B cell (primary cell): Measurements from ENCODE around the gene MLLT10. TPM values are rescaled to one million over a fixed set of nuclear protein-coding genes. Genes with fewer than 3 reads are reported as not detected.
"Not testable (repeated sequence)": the region's sequence is repeated elsewhere in the genome, so short reads cannot be mapped to it uniquely, and the experiment has no call there.

Source experiments
- ATAC-seq: fragments of 200-7000 bp; cut with Tn5 transposase; one replicate; pipeline ENCODE4 v1.10.0; 2021; ENCODE audit warnings: low read depth, mild to moderate bottlenecking, moderate number of reproducible peaks, moderate library complexity
- CTCF ChIA-PET: fragments of 350-600 bp; sonication (Branson Sonifier 250); formaldehyde crosslinking; loops from one replicate; lab custom pipeline; 2021; ENCODE audit warnings: antibody characterized with exemption, inconsistent platforms; lab: Charles Lee
- POLR2A ChIA-PET: fragments of 350-600 bp; sonication (Branson Sonifier 250); formaldehyde crosslinking; loops from one replicate; lab custom pipeline; 2021; ENCODE audit warnings: antibody characterized with exemption; lab: Charles Lee
- DNase-seq: peaks from one replicate; pipeline ENCODE4 v3.0.0; 2013
- H2AFZ ChIP-seq: 2 replicates; pipeline ENCODE4 v1.6.1; 2012; ENCODE audit warnings: mild to moderate bottlenecking, low read depth, low read length; ENCODE audit not compliant: insufficient read depth, poor library complexity, severe bottlenecking
- H3K27ac ChIP-seq, 2 donors: 1 replicate in 1 of 2; 2 replicates in 1 of 2; pipeline ENCODE4 v1.5.1; 2012 to 2013; ENCODE audit warnings: low read length in 2 of 2, mild to moderate bottlenecking in 2 of 2, moderate library complexity in 1 of 2
- H3K27me3 ChIP-seq, 4 experiments: fragments of 200-600 bp in 1 of 4; sonication (generic) in 1 of 4; replicated peaks in 1 of 4; 1 replicate in 2 of 4; 2 replicates in 2 of 4; pipeline versions ENCODE4 v1.6.1 to v1.7.0; 2013 to 2016; ENCODE audit warnings: low read length in 3 of 4, mild to moderate bottlenecking in 2 of 4, mixed read lengths in 1 of 4, moderate library complexity in 1 of 4; ENCODE audit not compliant: insufficient read depth in 4 of 4, control insufficient read depth in 3 of 4; ENCODE audit errors: control extremely low read depth in 1 of 4
- H3K36me3 ChIP-seq, 2 experiments: replicated peaks in 1 of 2; 1 replicate in 1 of 2; 2 replicates in 1 of 2; pipeline versions ENCODE4 v1.6.1 to v1.7.1; 2013; ENCODE audit warnings: low read length in 1 of 2; ENCODE audit not compliant: insufficient read depth in 2 of 2, control insufficient read depth in 1 of 2; ENCODE audit errors: control extremely low read depth in 1 of 2, extremely low read depth in 1 of 2
- H3K4me1 ChIP-seq, 2 donors: fragments of 200-600 bp in 1 of 2; sonication (generic) in 1 of 2; 1 replicate in 1 of 2; 2 replicates in 1 of 2; pipeline versions ENCODE4 v1.5.1 to v1.6.1; 2013 to 2017; ENCODE audit warnings: low read length in 2 of 2; ENCODE audit not compliant: control insufficient read depth in 2 of 2, insufficient read depth in 2 of 2
- H3K4me2 ChIP-seq: replicated peaks from 2 replicates; pipeline ENCODE3; 2012; ENCODE audit warnings: mild to moderate bottlenecking, low read depth, low read length; ENCODE audit not compliant: poor library complexity, severe bottlenecking
- H3K4me3 ChIP-seq, 5 experiments: fragments of 200-600 bp in 1 of 5; sonication (generic) in 1 of 5; 1 replicate in 3 of 5; 2 replicates in 2 of 5; pipeline versions ENCODE4 v1.5.1 to v1.7.0; 2011 to 2016; ENCODE audit warnings: low read length in 4 of 5, mild to moderate bottlenecking in 4 of 5, low read depth in 2 of 5, control low read depth in 1 of 5, moderate library complexity in 1 of 5; ENCODE audit not compliant: insufficient read depth in 1 of 5; ENCODE audit errors: control extremely low read depth in 1 of 5, extremely low read depth in 1 of 5
- H3K79me2 ChIP-seq: fragments of 200-600 bp; sonication (generic); one replicate; pipeline ENCODE4 v1.6.0; 2016; ENCODE audit warnings: low read length; ENCODE audit not compliant: control insufficient read depth, insufficient read depth
- H3K9ac ChIP-seq: fragments of 200-600 bp; sonication (generic); 2 replicates; pipeline ENCODE4 v1.6.1; 2017; ENCODE audit warnings: mild to moderate bottlenecking, low read length, moderate library complexity
- H3K9me3 ChIP-seq, 3 donors: one replicate each; pipeline versions ENCODE4 v1.6.1 to v1.7.1; 2013; ENCODE audit warnings: low read length in 2 of 3; ENCODE audit not compliant: control insufficient read depth in 2 of 3, insufficient read depth in 1 of 3; ENCODE audit errors: control extremely low read depth in 1 of 3
- H4K20me1 ChIP-seq: 2 replicates; pipeline ENCODE4 v1.6.0; 2012; ENCODE audit warnings: mild to moderate bottlenecking, low read length; ENCODE audit not compliant: insufficient read depth, control insufficient read depth, poor library complexity, severe bottlenecking
- H3K27ac Mint-ChIP-seq: one replicate; pipeline ENCODE4 v1.8.0; 2021; ENCODE audit warnings: mixed read lengths
- H3K27me3 Mint-ChIP-seq: one replicate; pipeline ENCODE4 v1.8.0; 2021; ENCODE audit warnings: mixed read lengths
- H3K4me1 Mint-ChIP-seq: one replicate; pipeline ENCODE4 v1.8.0; 2021; ENCODE audit warnings: mixed read lengths
- H3K4me3 Mint-ChIP-seq: one replicate; pipeline ENCODE4 v1.8.0; 2021; ENCODE audit warnings: mixed read lengths
- H3K9me3 Mint-ChIP-seq: one replicate; pipeline ENCODE4 v1.8.0; 2022; ENCODE audit warnings: mixed read lengths; ENCODE audit not compliant: insufficient read depth
- CTCF ChIP-seq: fragments of 200-600 bp; IDR thresholded peaks from one replicate; pipeline ENCODE4 v1.8.0; 2022; ENCODE audit warnings: antibody characterized with exemption, mild to moderate bottlenecking
- EZH2 ChIP-seq: IDR thresholded peaks from 2 replicates; pipeline ENCODE4 v1.6.1; 2012; ENCODE audit warnings: borderline replicate concordance, low read depth, mild to moderate bottlenecking, moderate library complexity, low read length; ENCODE audit not compliant: insufficient read depth, poor library complexity, severe bottlenecking
- WGBS: methylation state at CpG from one replicate; pipeline ENCODE4 v1.1.5; 2013; ENCODE audit warnings: missing lambda C conversion rate; ENCODE audit not compliant: insufficient coverage; 5-methylcytosine and 5-hydroxymethylcytosine counted together
- intact Hi-C: fragments of 100-400 bp; cut with micrococcal nuclease; formaldehyde crosslinking; loops from one replicate; pipeline ENCODE4 v1.10.0; 2022
- polyA plus RNA-seq: library from polyadenylated mRNA; depleted of rRNA; stranded (reverse); fragments of >200 nt; gene quantifications from 2 replicates; pipeline ENCODE4 v1.2.3, GENCODE V29; 2012
- total RNA-seq, 2 donors: library from RNA; stranded (reverse); fragments of 120-200 nt in 1 of 2; gene quantifications; 1 replicate in 1 of 2; 2 replicates in 1 of 2; pipeline versions ENCODE4 v1.2.3 to v1.2.4, GENCODE V29; 2013 to 2022

The MLLT10 gene
- total and polyA plus RNA-seq, 2 donors (not counting 1 experiment from before 2014, with no cell fraction given) = 21.7 to 70.5 TPM

GRCh38 chr10:21570761-21571521 lies 36.9 kb downstream of the MLLT10 start:
- Histone ChIP-seq H3K4me3 (no peak overlapping the region), H3K4me1 (peaks cover 3 to 11% of the 10 kb centered on the region in 2 donors), H3K4me2 (no peak overlapping the region), H3K27ac (no peak overlapping the region), H4K20me1 (peaks cover 33% of the 10 kb centered on the region), H3K9me3 (no peaks in the 10 kb centered on the region), H3K79me2 (peaks cover 87% of the 10 kb centered on the region), H3K9ac (no peak overlapping the region), H3K27me3 (no peaks in the 10 kb centered on the region), H3K36me3 (peaks cover 0 to 3% of the 10 kb centered on the region in 2 experiments), H2AFZ (no peak overlapping the region)
- peak overlapping the region; percentile 42 for H3K27ac Mint-ChIP-seq
- no peak for DNase-seq
- POLR2A ChIA-PET = no interaction called here
- no peak for ATAC-seq
- no peaks in the 10 kb centered on the region for H3K9me3 Mint-ChIP-seq
- TF ChIP-seq CTCF (no peak), EZH2 (no peak)
- no CpG with 5 or more reads among the region's 3 CpGs for WGBS
- CTCF ChIA-PET = no interaction called here
- H3K4me1 Mint-ChIP-seq = peaks cover 38% of the 10 kb centered on the region
- no peaks in the 10 kb centered on the region for H3K27me3 Mint-ChIP-seq
- peak overlapping the region; percentile 14 for H3K4me3 Mint-ChIP-seq
- intact Hi-C loops = no loop called here

- no peaks in the 10 kb centered on the region for H3K27me3 ChIP-seq
- intact Hi-C loops = no loop called here
- H3K9me3 ChIP-seq = peaks cover 0 to 5% (median 0%) of the 10 kb centered on the region in 3 donors
- no peak overlapping the region for H3K27ac Mint-ChIP-seq
- peaks cover 17% of the 10 kb centered on the region for H4K20me1 ChIP-seq
- TF ChIP-seq CTCF = no peak
- TF ChIP-seq EZH2 = no peak
- DNase-seq (no peak), ATAC-seq (no peak)
- POLR2A ChIA-PET = no interaction called here
- H3K36me3 ChIP-seq = no peaks in the 10 kb centered on the region
- peaks cover 87% of the 10 kb centered on the region for H3K79me2 ChIP-seq
- H3K4me1 ChIP-seq = peaks cover 3 to 11% of the 10 kb centered on the region in 2 donors
- H3K27me3 Mint-ChIP-seq = no peaks in the 10 kb centered on the region
- no peak overlapping the region for H3K4me3 ChIP-seq
- no CpG with 5 or more reads among the region's 3 CpGs for WGBS
- H3K9ac ChIP-seq = no peak overlapping the region
- no peak overlapping the region for H3K4me3 Mint-ChIP-seq
- CTCF ChIA-PET = no interaction called here
- H2AFZ ChIP-seq = no peak overlapping the region
- no peak overlapping the region for H3K27ac ChIP-seq
- peaks cover 35% of the 10 kb centered on the region for H3K4me1 Mint-ChIP-seq
- no peak overlapping the region for H3K4me2 ChIP-seq
- H3K9me3 Mint-ChIP-seq = no peaks in the 10 kb centered on the region
Observed at GRCh38 chr10:21572578-21572977, 38.5 kb downstream of the MLLT10 start.

GRCh38 chr10:21574514-21574913 lies 40.5 kb downstream of the MLLT10 start:
- CTCF ChIA-PET, H3K9me3 Mint-ChIP-seq, H3K9me3 ChIP-seq, H3K36me3 ChIP-seq, H4K20me1 ChIP-seq, H3K27me3 Mint-ChIP-seq, H3K4me2 ChIP-seq, ATAC-seq, H3K4me3 Mint-ChIP-seq, H3K9ac ChIP-seq, DNase-seq, H3K27ac Mint-ChIP-seq, H3K4me3 ChIP-seq, H2AFZ ChIP-seq, intact Hi-C loops, H3K27me3 ChIP-seq, H3K27ac ChIP-seq, POLR2A ChIA-PET: not testable (repeated sequence)
- Histone ChIP-seq H3K4me1 (peaks cover 3 to 16% of the 10 kb centered on the region in 2 donors), H3K79me2 (peaks cover 86% of the 10 kb centered on the region)
- 86% methylated on average over 1 of the region's 2 CpGs for WGBS
- peaks cover 43% of the 10 kb centered on the region for H3K4me1 Mint-ChIP-seq
